SJSA1 (cell line): ENCODE results near the gene SLC1A1. TPM values are rescaled to one million over a fixed set of nuclear protein-coding genes. Genes with fewer than 3 reads are reported as not detected.

Experiments
- DNase-seq, 2 experiments: peaks; one replicate each; pipeline ENCODE4 v3.0.0-alpha.2; 2015 to 2020; ENCODE audit warnings: low spot score in 2 of 2, low read depth in 1 of 2
- H3K27ac ChIP-seq: fragments of 250-450 bp; sonication (Bioruptor Pico); 2 replicates; pipeline ENCODE4 v1.5.1; 2020; ENCODE audit warnings: mild to moderate bottlenecking, moderate library complexity
- H3K27me3 ChIP-seq: fragments of 250-450 bp; sonication (Bioruptor Pico); replicated peaks from 2 replicates; pipeline ENCODE4 v1.5.1; 2020; ENCODE audit warnings: mild to moderate bottlenecking, moderate library complexity
- H3K36me3 ChIP-seq: fragments of 250-450 bp; sonication (Bioruptor Pico); 2 replicates; pipeline ENCODE4 v1.5.1; 2020; ENCODE audit warnings: mild to moderate bottlenecking
- H3K4me1 ChIP-seq: fragments of 250-450 bp; sonication (Bioruptor Pico); replicated peaks from 2 replicates; pipeline ENCODE4 v1.6.1; 2021; ENCODE audit warnings: mild to moderate bottlenecking
- H3K4me3 ChIP-seq: fragments of 250-450 bp; sonication (Bioruptor Pico); 2 replicates; pipeline ENCODE4 v1.5.1; 2020; ENCODE audit warnings: mild to moderate bottlenecking
- H3K9me3 ChIP-seq: fragments of 250-450 bp; sonication (Bioruptor Pico); replicated peaks from 2 replicates; pipeline ENCODE4 v1.5.1; 2020; ENCODE audit warnings: mild to moderate bottlenecking
- total RNA-seq: library from RNA; depleted of rRNA; stranded (reverse); fragments of >200 nt; shearing (Covaris generic); gene quantifications from 2 replicates; pipeline ENCODE4 v1.2.3, GENCODE V29; 2014

SLC1A1 gene
- total RNA-seq, 1 experiment from 2014 or later, result 3.9 TPM

DNA sequence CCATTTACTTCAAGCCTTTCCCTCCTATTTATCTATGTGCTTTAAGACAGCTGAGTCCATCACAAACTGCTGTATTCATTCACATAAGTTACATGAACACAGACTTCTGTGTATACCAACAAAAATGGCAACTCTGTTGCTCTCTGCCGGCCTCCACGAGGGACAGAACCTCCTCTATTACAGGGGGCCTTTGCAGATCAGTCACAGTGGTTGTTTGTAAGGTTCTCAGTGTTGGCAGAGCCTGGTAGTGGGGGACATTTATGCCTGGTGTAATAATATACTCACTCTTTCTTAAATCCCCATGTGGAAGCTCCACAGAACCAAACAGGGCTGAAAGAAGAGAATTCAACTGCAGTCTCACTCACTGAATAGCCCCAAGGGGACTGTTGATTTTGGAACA, 76.5 kb downstream of the SLC1A1 start:
- no peaks in the 10 kb centered on the region for H3K36me3 ChIP-seq
- no peak overlapping the region for H3K27ac ChIP-seq
- no peak overlapping the region for H3K4me3 ChIP-seq
- H3K27me3 ChIP-seq, result no peaks in the 10 kb centered on the region
- no peaks in the 10 kb centered on the region for H3K4me1 ChIP-seq
- DNase-seq, result no peak
- no peaks in the 10 kb centered on the region for H3K9me3 ChIP-seq

DNA sequence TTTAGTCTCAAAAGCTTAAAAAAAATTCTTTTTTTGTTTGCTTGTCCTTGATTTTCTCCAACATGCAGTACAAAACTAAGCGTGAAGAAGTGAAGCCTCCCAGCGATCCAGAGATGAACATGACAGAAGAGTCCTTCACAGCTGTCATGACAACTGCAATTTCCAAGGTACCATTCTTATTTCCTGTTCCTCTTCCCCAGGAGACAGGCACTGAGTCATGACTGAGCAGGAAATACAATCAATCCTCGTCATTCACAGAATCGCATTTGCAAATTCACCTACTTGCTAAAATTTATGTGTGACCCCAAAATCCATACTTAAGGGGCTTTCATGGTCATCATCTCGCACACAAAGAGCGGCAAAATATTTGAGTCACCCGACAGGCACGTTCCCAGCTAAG, 77.3 kb downstream of the SLC1A1 start:
- DNase-seq, result no peak
- no peak overlapping the region for H3K27ac ChIP-seq
- no peak overlapping the region for H3K4me3 ChIP-seq
- H3K9me3 ChIP-seq, result no peaks in the 10 kb centered on the region
- no peaks in the 10 kb centered on the region for H3K36me3 ChIP-seq
- H3K27me3 ChIP-seq, result no peaks in the 10 kb centered on the region
- H3K4me1 ChIP-seq, result no peaks in the 10 kb centered on the region

DNA sequence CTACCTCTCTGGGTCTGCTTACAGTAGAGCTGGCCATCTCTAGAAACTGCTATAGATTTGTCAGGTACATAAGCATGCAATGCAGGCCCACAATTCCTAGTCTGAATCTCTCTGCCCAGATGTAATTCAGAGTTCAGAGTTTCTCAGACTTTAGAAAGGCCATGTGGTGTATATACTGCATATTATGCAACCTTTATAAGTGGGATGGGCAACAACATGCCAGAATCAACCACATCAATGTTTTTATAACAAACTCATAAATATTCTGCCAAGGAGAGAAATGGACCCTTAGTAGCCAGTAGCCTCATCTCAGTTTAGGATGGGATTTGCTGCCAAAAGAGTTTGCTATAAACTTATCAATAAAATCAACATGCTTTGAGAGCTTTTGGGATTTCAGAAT, 78.8 kb downstream of the SLC1A1 start:
- Histone ChIP-seq H3K4me3 (no peak overlapping the region), H3K9me3 (no peaks in the 10 kb centered on the region), H3K4me1 (no peaks in the 10 kb centered on the region), H3K36me3 (no peaks in the 10 kb centered on the region), H3K27ac (no peak overlapping the region), H3K27me3 (no peaks in the 10 kb centered on the region)
- no peak for DNase-seq

DNA sequence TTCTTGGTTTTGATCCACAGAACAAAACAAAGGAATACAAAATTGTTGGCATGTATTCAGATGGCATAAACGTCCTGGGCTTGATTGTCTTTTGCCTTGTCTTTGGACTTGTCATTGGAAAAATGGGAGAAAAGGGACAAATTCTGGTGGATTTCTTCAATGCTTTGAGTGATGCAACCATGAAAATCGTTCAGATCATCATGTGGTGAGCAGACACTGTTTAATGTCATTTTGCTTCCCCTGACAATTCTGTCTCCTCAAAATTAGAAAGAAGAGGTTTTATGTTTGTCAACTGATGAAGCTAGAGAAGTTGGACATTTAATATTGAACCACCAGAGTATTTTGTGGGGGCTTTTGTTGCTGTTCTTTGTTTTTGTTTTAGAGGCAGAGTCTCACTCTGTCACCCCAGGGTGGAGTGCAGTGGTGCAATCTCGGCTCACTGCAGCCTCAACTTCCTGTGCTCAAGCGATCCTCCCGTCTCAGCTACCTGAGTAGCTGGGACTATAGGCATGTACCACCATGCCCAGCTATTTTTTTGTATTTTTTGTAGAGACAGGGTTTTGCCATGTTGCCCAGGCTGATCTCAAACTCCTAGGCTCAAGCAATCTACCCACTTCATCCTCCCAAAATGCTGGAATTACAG, 82.0 kb downstream of the SLC1A1 start:
- no peaks in the 10 kb centered on the region for H3K4me1 ChIP-seq
- H3K9me3 ChIP-seq, result no peaks in the 10 kb centered on the region
- DNase-seq, result no peak
- H3K4me3 ChIP-seq, result no peak overlapping the region
- H3K27me3 ChIP-seq, result no peaks in the 10 kb centered on the region
- no peaks in the 10 kb centered on the region for H3K36me3 ChIP-seq
- no peak overlapping the region for H3K27ac ChIP-seq

DNA sequence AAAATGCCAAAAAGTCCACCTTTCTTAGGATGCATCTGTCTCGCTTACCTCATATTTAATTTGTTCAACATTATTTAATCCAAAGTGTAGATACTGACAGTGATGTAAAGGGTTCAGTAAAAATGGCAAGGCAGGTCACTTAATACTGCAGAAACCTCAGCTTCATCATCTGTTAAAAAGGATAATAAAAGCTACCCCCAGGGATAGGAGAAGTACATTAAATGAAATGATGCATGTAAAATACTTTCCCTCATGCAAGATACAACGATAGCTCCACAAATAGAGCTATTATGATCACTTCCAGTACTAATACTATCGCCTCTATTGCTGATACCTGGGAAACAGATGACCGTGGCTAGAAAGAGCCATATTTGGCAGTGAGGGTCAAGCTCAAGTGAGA, 82.9 kb downstream of the SLC1A1 start:
- Histone ChIP-seq H3K4me3 (no peak overlapping the region), H3K4me1 (no peaks in the 10 kb centered on the region), H3K9me3 (no peaks in the 10 kb centered on the region), H3K27ac (no peak overlapping the region), H3K27me3 (no peaks in the 10 kb centered on the region), H3K36me3 (no peaks in the 10 kb centered on the region)
- DNase-seq, result no peak

DNA sequence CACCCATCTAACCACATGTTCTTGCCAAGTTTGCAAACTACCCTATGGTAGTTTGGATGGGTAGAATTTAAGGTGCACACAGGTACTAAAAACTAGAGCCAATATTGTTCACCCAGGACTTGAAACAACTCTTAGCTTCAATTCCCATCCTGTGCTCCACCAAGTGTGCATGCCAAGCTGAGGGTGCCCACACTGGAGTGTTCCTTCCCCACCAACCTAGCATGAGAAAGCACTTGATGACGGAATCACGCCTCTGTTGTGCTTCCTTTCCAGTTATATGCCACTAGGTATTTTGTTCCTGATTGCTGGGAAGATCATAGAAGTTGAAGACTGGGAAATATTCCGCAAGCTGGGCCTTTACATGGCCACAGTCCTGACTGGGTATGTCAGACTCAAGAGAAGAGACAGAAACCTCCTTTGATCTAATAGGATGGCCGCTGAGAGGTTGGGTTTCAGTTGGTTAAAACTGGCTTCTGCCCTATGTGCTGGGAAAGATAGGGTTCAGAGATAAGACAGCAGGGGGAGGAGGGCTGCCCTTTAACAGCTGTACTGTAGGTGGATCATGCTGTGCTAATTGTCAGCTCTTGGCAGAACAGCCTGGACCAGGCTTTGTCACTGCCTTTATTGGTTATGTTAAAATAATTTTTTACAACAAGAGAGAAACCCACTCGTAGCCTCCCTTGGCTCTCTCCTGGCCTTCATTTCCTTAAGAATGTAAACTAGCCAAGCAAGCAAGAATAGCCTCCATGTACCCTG, 83.5 kb downstream of the SLC1A1 start:
- Histone ChIP-seq H3K27me3 (no peaks in the 10 kb centered on the region), H3K9me3 (no peaks in the 10 kb centered on the region), H3K4me1 (no peaks in the 10 kb centered on the region), H3K4me3 (no peak overlapping the region), H3K27ac (no peak overlapping the region), H3K36me3 (no peaks in the 10 kb centered on the region)
- no peak for DNase-seq

DNA sequence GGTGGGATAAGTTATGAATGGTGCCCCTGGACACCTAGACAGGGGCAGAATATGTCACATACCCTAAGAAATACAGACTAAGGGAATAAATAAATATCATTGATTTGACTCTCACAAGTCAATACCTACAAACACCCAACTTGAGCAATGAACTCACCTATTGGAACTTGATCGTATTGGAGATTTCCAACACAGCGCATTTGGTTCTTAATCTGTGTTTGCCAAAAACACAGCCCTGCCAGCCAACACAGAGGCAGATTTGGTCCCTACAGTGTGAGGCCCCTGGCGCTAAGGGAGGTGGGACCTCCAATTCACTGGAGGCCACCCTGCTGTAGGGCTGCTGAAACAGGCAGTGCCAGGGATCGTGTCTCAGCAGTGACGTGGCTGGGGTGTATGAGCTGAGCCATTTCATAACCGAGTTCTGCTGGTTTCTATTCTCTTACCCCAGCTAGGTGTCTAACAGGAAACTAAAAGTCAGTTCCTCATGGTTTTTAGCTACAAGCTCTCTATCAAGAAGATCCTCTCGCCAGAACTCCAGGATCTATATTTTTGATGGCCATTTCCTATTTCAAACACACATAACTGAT, 84.5 kb downstream of the SLC1A1 start:
- Histone ChIP-seq H3K4me1 (no peaks in the 10 kb centered on the region), H3K27me3 (no peaks in the 10 kb centered on the region), H3K4me3 (no peak overlapping the region), H3K36me3 (no peaks in the 10 kb centered on the region), H3K27ac (no peak overlapping the region), H3K9me3 (no peaks in the 10 kb centered on the region)
- DNase-seq, result no peak

DNA sequence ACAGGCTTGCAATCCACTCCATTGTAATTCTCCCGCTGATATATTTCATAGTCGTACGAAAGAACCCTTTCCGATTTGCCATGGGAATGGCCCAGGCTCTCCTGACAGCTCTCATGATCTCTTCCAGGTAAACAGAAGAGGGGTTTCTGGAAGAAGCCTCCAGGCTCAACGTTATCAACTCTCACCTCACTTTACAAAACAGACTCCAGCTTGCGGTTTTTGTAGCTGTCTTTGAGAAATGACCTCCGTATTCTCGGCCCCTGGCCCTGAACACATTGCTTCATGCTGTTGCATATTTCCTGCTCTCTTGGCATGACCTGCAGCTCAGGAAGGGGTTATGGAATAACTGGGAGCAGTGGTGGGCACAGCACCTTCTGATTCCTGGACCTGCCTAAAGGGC, 85.7 kb downstream of the SLC1A1 start:
- no peak overlapping the region for H3K4me3 ChIP-seq
- DNase-seq, result no peak
- H3K27ac ChIP-seq, result no peak overlapping the region

DNA sequence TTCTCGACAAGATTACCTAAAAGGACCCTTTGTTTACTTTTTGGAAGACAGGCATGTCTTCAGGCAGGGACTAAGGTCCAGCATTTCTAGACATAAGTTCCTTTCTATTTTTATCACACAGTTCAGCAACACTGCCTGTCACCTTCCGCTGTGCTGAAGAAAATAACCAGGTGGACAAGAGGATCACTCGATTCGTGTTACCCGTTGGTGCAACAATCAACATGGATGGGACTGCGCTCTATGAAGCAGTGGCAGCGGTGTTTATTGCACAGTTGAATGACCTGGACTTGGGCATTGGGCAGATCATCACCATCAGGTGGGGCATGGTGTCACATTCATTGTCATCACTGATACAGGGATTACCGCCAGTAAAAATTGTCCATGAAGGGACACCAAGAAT, 86.2 kb downstream of the SLC1A1 start:
- no peaks in the 10 kb centered on the region for H3K27me3 ChIP-seq
- H3K9me3 ChIP-seq, result no peaks in the 10 kb centered on the region
- H3K27ac ChIP-seq, result no peak overlapping the region
- H3K4me1 ChIP-seq, result no peaks in the 10 kb centered on the region
- DNase-seq, result no peak
- H3K36me3 ChIP-seq, result no peaks in the 10 kb centered on the region
- H3K4me3 ChIP-seq, result no peak overlapping the region

More for the DNA sequence above, 85.7 kb downstream of the SLC1A1 start:
- Histone ChIP-seq H3K27me3 (no peaks in the 10 kb centered on the region), H3K4me1 (no peaks in the 10 kb centered on the region), H3K9me3 (no peaks in the 10 kb centered on the region), H3K36me3 (no peaks in the 10 kb centered on the region)

DNA sequence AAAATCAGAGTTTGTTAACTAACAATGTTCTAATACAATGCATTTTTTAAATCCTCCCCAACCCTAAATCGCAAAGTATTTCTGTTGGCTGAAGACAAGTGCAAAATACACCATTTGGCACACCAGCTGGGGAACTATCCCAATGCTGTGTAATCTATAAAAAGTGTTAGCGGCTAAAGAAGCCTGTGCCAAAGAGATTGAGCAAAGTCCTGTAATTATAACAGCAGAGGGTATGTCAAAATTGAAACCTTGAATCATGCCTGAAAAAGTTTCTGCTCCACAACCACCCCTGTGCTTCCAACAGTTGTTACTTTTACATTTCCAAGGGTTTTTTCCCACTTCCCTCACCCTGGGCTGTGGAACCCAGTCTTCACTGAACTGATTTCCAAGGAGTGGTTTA, 88.7 kb downstream of the SLC1A1 start:
- Histone ChIP-seq H3K36me3 (no peaks in the 10 kb centered on the region), H3K27ac (no peak overlapping the region), H3K27me3 (no peaks in the 10 kb centered on the region), H3K4me1 (no peaks in the 10 kb centered on the region; the same call in 1 of the 2 replicates), H3K9me3 (no peaks in the 10 kb centered on the region), H3K4me3 (no peak overlapping the region)
- no peak for DNase-seq

DNA sequence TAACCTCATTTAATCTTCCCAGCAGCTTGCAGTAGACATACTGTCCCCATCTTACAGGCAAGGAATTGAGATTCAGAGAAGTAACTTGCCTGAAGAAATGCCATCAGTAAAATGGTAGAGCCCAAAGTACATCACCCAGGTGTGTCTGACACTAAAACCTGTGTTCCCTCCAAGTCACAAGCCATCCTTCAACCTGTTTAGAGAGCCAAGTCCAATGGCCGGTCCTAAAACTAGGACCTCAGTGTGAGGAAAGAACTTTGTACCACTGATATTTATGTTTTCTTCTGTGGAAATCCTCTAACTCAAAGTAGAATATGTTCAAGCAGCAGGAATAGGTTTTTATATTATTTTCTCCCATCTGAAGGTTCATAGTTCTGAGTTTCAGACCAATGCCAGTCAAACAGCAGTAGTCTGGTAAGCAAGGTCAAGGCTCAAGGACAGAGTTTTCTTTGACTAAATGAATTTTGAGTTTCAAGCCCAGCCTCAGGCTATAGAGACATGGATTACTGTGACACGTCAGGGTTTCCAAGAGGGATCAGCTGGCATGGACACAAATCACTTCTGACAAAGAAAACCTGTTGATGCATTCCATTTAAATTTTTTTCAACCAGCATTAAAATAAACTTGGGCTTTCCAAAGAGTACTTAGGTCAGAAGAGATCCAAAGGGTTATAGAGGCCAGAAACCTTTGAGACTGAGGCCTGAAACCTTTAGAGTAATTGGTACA, 90.9 kb downstream of the SLC1A1 start:
- Histone ChIP-seq H3K4me1 (no peaks in the 10 kb centered on the region; the same call in 1 of the 2 replicates), H3K27me3 (no peaks in the 10 kb centered on the region), H3K27ac (no peak overlapping the region), H3K9me3 (no peaks in the 10 kb centered on the region), H3K36me3 (no peaks in the 10 kb centered on the region), H3K4me3 (no peak overlapping the region)
- no peak for DNase-seq

DNA sequence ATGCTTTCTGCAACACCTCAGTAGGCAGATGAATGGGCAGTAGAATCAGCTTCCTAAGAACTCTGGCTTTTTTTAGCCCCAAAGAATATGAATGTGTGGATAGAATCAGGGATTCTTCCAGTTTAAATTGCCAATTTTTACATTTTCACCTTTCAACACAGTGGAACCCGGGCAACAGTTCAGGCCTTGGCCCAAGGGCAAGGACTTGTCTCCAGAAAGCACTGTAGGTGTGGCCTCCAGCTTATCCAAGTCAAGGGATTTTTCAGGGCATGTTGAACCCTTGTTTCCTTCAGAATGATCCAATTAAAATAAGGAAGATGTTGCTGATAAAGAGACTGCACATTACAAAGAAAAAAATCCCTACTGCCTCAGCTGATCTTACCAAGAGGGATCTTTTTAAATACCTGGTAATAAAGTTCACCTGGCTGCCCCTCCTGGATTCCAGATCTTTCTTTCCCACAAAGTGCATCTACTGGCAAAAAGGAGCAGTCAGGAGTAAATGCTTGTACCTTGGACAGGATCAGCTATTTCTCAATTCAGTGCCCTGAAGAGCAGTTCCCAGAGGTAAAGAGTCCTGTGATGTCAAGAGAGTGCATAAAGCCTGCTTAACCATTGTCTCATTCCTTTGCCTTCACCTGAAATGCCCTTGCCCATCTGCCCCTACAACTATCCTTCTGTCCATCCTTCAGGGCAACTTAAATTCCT, 91.7 kb downstream of the SLC1A1 start:
- Histone ChIP-seq H3K9me3 (no peaks in the 10 kb centered on the region), H3K27me3 (no peaks in the 10 kb centered on the region), H3K4me1 (no peaks in the 10 kb centered on the region; the same call in 1 of the 2 replicates), H3K36me3 (no peaks in the 10 kb centered on the region), H3K4me3 (no peak overlapping the region), H3K27ac (no peak overlapping the region)
- DNase-seq, result no peak

DNA sequence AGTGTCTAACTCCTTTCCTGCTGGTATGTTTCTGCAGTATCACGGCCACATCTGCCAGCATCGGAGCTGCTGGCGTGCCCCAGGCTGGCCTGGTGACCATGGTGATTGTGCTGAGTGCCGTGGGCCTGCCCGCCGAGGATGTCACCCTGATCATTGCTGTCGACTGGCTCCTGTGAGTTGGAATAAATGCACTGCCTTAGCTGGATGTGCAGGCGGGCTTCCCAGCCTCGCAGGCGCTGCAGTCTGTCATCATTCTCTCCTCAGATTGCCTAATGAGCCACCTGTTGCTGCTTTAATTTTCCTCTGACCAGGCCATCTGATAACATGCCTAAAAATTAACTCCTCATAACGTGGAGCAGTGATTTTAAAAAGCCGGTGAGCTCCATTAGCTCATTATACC, 92.7 kb downstream of the SLC1A1 start:
- H3K4me1 ChIP-seq, result no peaks in the 10 kb centered on the region; the same call in 1 of the 2 replicates
- no peaks in the 10 kb centered on the region for H3K9me3 ChIP-seq
- no peaks in the 10 kb centered on the region for H3K36me3 ChIP-seq
- no peaks in the 10 kb centered on the region for H3K27me3 ChIP-seq
- DNase-seq, result no peak
- no peak overlapping the region for H3K4me3 ChIP-seq
- no peak overlapping the region for H3K27ac ChIP-seq
